B cell (primary cell): Measurements from ENCODE around the gene KATNAL2. TPM values are rescaled to one million over a fixed set of nuclear protein-coding genes. Genes with fewer than 3 reads are reported as not detected.

ENCODE experiments used
- ATAC-seq: fragments of 200-7000 bp; cut with Tn5 transposase; one replicate; pipeline ENCODE4 v1.10.0; 2021; ENCODE audit warnings: low read depth, mild to moderate bottlenecking, moderate number of reproducible peaks, moderate library complexity
- CTCF ChIA-PET: fragments of 350-600 bp; sonication (Branson Sonifier 250); formaldehyde crosslinking; loops from one replicate; lab custom pipeline; 2021; ENCODE audit warnings: antibody characterized with exemption, inconsistent platforms; lab: Charles Lee
- POLR2A ChIA-PET: fragments of 350-600 bp; sonication (Branson Sonifier 250); formaldehyde crosslinking; loops from one replicate; lab custom pipeline; 2021; ENCODE audit warnings: antibody characterized with exemption; lab: Charles Lee
- DNase-seq: peaks from one replicate; pipeline ENCODE4 v3.0.0; 2013
- H2AFZ ChIP-seq: 2 replicates; pipeline ENCODE4 v1.6.1; 2012; ENCODE audit warnings: mild to moderate bottlenecking, low read depth, low read length; ENCODE audit not compliant: insufficient read depth, poor library complexity, severe bottlenecking
- H3K27ac ChIP-seq, 2 donors: 1 replicate in 1 of 2; 2 replicates in 1 of 2; pipeline ENCODE4 v1.5.1; 2012 to 2013; ENCODE audit warnings: low read length in 2 of 2, mild to moderate bottlenecking in 2 of 2, moderate library complexity in 1 of 2
- H3K27me3 ChIP-seq, 4 experiments: fragments of 200-600 bp in 1 of 4; sonication (generic) in 1 of 4; replicated peaks in 1 of 4; 1 replicate in 2 of 4; 2 replicates in 2 of 4; pipeline versions ENCODE4 v1.6.1 to v1.7.0; 2013 to 2016; ENCODE audit warnings: low read length in 3 of 4, mild to moderate bottlenecking in 2 of 4, mixed read lengths in 1 of 4, moderate library complexity in 1 of 4; ENCODE audit not compliant: insufficient read depth in 4 of 4, control insufficient read depth in 3 of 4; ENCODE audit errors: control extremely low read depth in 1 of 4
- H3K36me3 ChIP-seq, 2 experiments: replicated peaks in 1 of 2; 1 replicate in 1 of 2; 2 replicates in 1 of 2; pipeline versions ENCODE4 v1.6.1 to v1.7.1; 2013; ENCODE audit warnings: low read length in 1 of 2; ENCODE audit not compliant: insufficient read depth in 2 of 2, control insufficient read depth in 1 of 2; ENCODE audit errors: control extremely low read depth in 1 of 2, extremely low read depth in 1 of 2
- H3K4me1 ChIP-seq, 2 donors: fragments of 200-600 bp in 1 of 2; sonication (generic) in 1 of 2; 1 replicate in 1 of 2; 2 replicates in 1 of 2; pipeline versions ENCODE4 v1.5.1 to v1.6.1; 2013 to 2017; ENCODE audit warnings: low read length in 2 of 2; ENCODE audit not compliant: control insufficient read depth in 2 of 2, insufficient read depth in 2 of 2
- H3K4me2 ChIP-seq: replicated peaks from 2 replicates; pipeline ENCODE3; 2012; ENCODE audit warnings: mild to moderate bottlenecking, low read depth, low read length; ENCODE audit not compliant: poor library complexity, severe bottlenecking
- H3K4me3 ChIP-seq, 5 experiments: fragments of 200-600 bp in 1 of 5; sonication (generic) in 1 of 5; 1 replicate in 3 of 5; 2 replicates in 2 of 5; pipeline versions ENCODE4 v1.5.1 to v1.7.0; 2011 to 2016; ENCODE audit warnings: low read length in 4 of 5, mild to moderate bottlenecking in 4 of 5, low read depth in 2 of 5, control low read depth in 1 of 5, moderate library complexity in 1 of 5; ENCODE audit not compliant: insufficient read depth in 1 of 5; ENCODE audit errors: control extremely low read depth in 1 of 5, extremely low read depth in 1 of 5
- H3K79me2 ChIP-seq: fragments of 200-600 bp; sonication (generic); one replicate; pipeline ENCODE4 v1.6.0; 2016; ENCODE audit warnings: low read length; ENCODE audit not compliant: control insufficient read depth, insufficient read depth
- H3K9ac ChIP-seq: fragments of 200-600 bp; sonication (generic); 2 replicates; pipeline ENCODE4 v1.6.1; 2017; ENCODE audit warnings: mild to moderate bottlenecking, low read length, moderate library complexity
- H3K9me3 ChIP-seq, 3 donors: one replicate each; pipeline versions ENCODE4 v1.6.1 to v1.7.1; 2013; ENCODE audit warnings: low read length in 2 of 3; ENCODE audit not compliant: control insufficient read depth in 2 of 3, insufficient read depth in 1 of 3; ENCODE audit errors: control extremely low read depth in 1 of 3
- H4K20me1 ChIP-seq: 2 replicates; pipeline ENCODE4 v1.6.0; 2012; ENCODE audit warnings: mild to moderate bottlenecking, low read length; ENCODE audit not compliant: insufficient read depth, control insufficient read depth, poor library complexity, severe bottlenecking
- H3K27ac Mint-ChIP-seq: one replicate; pipeline ENCODE4 v1.8.0; 2021; ENCODE audit warnings: mixed read lengths
- H3K27me3 Mint-ChIP-seq: one replicate; pipeline ENCODE4 v1.8.0; 2021; ENCODE audit warnings: mixed read lengths
- H3K4me1 Mint-ChIP-seq: one replicate; pipeline ENCODE4 v1.8.0; 2021; ENCODE audit warnings: mixed read lengths
- H3K4me3 Mint-ChIP-seq: one replicate; pipeline ENCODE4 v1.8.0; 2021; ENCODE audit warnings: mixed read lengths
- H3K9me3 Mint-ChIP-seq: one replicate; pipeline ENCODE4 v1.8.0; 2022; ENCODE audit warnings: mixed read lengths; ENCODE audit not compliant: insufficient read depth
- EZH2 ChIP-seq: IDR thresholded peaks from 2 replicates; pipeline ENCODE4 v1.6.1; 2012; ENCODE audit warnings: borderline replicate concordance, low read depth, mild to moderate bottlenecking, moderate library complexity, low read length; ENCODE audit not compliant: insufficient read depth, poor library complexity, severe bottlenecking
- WGBS: methylation state at CpG from one replicate; pipeline ENCODE4 v1.1.5; 2013; ENCODE audit warnings: missing lambda C conversion rate; ENCODE audit not compliant: insufficient coverage; 5-methylcytosine and 5-hydroxymethylcytosine counted together
- intact Hi-C: fragments of 100-400 bp; cut with micrococcal nuclease; formaldehyde crosslinking; loops from one replicate; pipeline ENCODE4 v1.10.0; 2022
- polyA plus RNA-seq: library from polyadenylated mRNA; depleted of rRNA; stranded (reverse); fragments of >200 nt; gene quantifications from 2 replicates; pipeline ENCODE4 v1.2.3, GENCODE V29; 2012
- total RNA-seq, 2 donors: library from RNA; stranded (reverse); fragments of 120-200 nt in 1 of 2; gene quantifications; 1 replicate in 1 of 2; 2 replicates in 1 of 2; pipeline versions ENCODE4 v1.2.3 to v1.2.4, GENCODE V29; 2013 to 2022
- TF ChIP-seq, protein P1 (sequence below): fragments of 200-600 bp; IDR thresholded peaks from one replicate; pipeline ENCODE4 v1.8.0; 2022; ENCODE audit warnings: antibody characterized with exemption, mild to moderate bottlenecking

KATNAL2 gene
- total and polyA plus RNA-seq, 2 donors (not counting 1 experiment from before 2014, with no cell fraction given) = 1.3 to 3.1 TPM

DNA sequence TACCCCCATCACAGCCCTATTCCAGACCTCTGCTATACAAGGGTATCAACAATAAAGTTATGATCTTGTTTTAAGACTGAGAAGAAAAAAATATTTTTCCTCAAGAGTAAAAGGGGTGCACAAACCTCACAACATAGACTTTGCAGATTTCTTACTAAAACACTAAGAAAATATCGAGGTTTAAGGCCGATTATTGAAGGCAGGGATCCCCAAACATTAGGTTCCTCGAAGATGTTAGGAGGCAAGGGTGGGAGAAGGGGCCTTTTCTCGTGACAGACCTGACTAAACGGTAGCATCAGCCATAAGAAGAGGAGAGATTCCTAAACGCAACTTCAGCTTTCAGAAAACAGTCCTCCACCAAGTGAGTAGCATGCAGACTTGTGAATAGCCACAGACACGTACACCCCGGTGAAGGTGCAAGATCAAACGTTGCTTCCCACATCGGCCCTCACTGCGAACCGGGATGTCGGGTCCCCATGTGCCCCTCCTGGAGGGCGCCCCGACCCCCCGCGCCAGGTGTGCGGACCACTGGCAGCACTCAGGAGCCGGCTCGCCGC, 773 bp upstream of the KATNAL2 start:
- Mint-ChIP-seq H3K27me3 (no peaks in the 10 kb centered on the region), H3K9me3 (no peaks in the 10 kb centered on the region), H3K4me3 (peak overlapping the region; percentile 95), H3K4me1 (peaks cover 42% of the 10 kb centered on the region), H3K27ac (peak overlapping the region; percentile 92)
- Histone ChIP-seq H3K27ac (peak overlapping the region; percentile 8 to 81), H3K4me1 (peaks cover 10 to 25% of the 10 kb centered on the region in 2 donors), H3K79me2 (peaks cover 49% of the 10 kb centered on the region), H3K9me3 (no peaks in the 10 kb centered on the region), H3K36me3 (no peaks in the 10 kb centered on the region), H3K9ac (peak overlapping the region; percentile 72), H3K27me3 (no peaks in the 10 kb centered on the region), H4K20me1 (peaks cover 6% of the 10 kb centered on the region), H3K4me2 (peak overlapping the region; percentile 90), H2AFZ (peak overlapping the region; percentile 87), H3K4me3 (peak overlapping the region; percentile 51 to 79 (median 73))
- TF ChIP-seq, protein P1, sequence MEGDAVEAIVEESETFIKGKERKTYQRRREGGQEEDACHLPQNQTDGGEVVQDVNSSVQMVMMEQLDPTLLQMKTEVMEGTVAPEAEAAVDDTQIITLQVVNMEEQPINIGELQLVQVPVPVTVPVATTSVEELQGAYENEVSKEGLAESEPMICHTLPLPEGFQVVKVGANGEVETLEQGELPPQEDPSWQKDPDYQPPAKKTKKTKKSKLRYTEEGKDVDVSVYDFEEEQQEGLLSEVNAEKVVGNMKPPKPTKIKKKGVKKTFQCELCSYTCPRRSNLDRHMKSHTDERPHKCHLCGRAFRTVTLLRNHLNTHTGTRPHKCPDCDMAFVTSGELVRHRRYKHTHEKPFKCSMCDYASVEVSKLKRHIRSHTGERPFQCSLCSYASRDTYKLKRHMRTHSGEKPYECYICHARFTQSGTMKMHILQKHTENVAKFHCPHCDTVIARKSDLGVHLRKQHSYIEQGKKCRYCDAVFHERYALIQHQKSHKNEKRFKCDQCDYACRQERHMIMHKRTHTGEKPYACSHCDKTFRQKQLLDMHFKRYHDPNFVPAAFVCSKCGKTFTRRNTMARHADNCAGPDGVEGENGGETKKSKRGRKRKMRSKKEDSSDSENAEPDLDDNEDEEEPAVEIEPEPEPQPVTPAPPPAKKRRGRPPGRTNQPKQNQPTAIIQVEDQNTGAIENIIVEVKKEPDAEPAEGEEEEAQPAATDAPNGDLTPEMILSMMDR = no peak
- no peak for TF ChIP-seq EZH2
- ChIA-PET CTCF (interaction anchor here (1.0 to 1.3 kb wide), 3 partner anchors 255 to 743 kb away, joined by 3 to 4 read pairs (median 4); a partner anchor contains a TSS), POLR2A (no interaction called here)
- DNase-seq (no peak), ATAC-seq (no peak)
- WGBS = 1% methylated on average over 18 of the region's 21 CpGs
- intact Hi-C loops = loop anchor here (1.0 to 2.0 kb wide), 5 partner anchors 31 to 748 kb away; partner anchors contain the start of genes HDHD2 and IER3IP1
